ENCODE data around the gene EXOC2.
A peak's percentile ranks its signal among the peaks of the same experiment; 100 is the strongest.

The EXOC2 gene

GRCh38 chr6:455006-455585 is 237.8 kb downstream of the EXOC2 start:
- no peak for DNase-seq

- DNase-seq, result no peak
These were observed 238.6 kb downstream of the EXOC2 start for GRCh38 chr6:454148-454991.

- no peak for DNase-seq
These were observed 239.8 kb downstream of the EXOC2 start for GRCh38 chr6:453152-453551.

GRCh38 chr6:452301-453067 is 240.5 kb downstream of the EXOC2 start:
- DNase-seq, result no peak

- no peak for DNase-seq
These were observed 241.1 kb downstream of the EXOC2 start for GRCh38 chr6:451847-452246.

GRCh38 chr6:451336-451735 is 241.6 kb downstream of the EXOC2 start:
- no peak for DNase-seq

- DNase-seq, result no peak
These were observed 243.2 kb downstream of the EXOC2 start for GRCh38 chr6:449486-450419.

GRCh38 chr6:449057-449430 is 243.9 kb downstream of the EXOC2 start:
- no peak for DNase-seq

- no peak for DNase-seq
These were observed 244.5 kb downstream of the EXOC2 start for GRCh38 chr6:448296-449056.

- DNase-seq, result no peak
These were observed 245.4 kb downstream of the EXOC2 start for GRCh38 chr6:447381-448165.

- DNase-seq, result peak; percentile 64
These were observed 246.2 kb downstream of the EXOC2 start for GRCh38 chr6:446418-447366.

GRCh38 chr6:445571-446417 is 247.1 kb downstream of the EXOC2 start:
- DNase-seq, result no peak

- peak; percentile 30 for DNase-seq
These were observed 248.2 kb downstream of the EXOC2 start for GRCh38 chr6:444653-445275.

GRCh38 chr6:443621-444159 is 249.2 kb downstream of the EXOC2 start:
- no peak for DNase-seq

- no peak for DNase-seq
These were observed 251.6 kb downstream of the EXOC2 start for GRCh38 chr6:441126-441920.

GRCh38 chr6:439641-440167 is 253.2 kb downstream of the EXOC2 start:
- DNase-seq, result no peak

GRCh38 chr6:438634-439170 is 254.2 kb downstream of the EXOC2 start:
- no peak for DNase-seq

All from T-helper 9 cell (primary cell).